C4-2B (cell line): Measurements from ENCODE around the gene EGLN1.

Source experiments
- ZFX ChIP-seq: fragments of 450-650 bp; IDR thresholded peaks from 2 replicates; pipeline ENCODE4 v1.6.1; 2017
- TF ChIP-seq, protein P1 (sequence below): fragments of 450-650 bp; conservative IDR thresholded peaks from 2 replicates; pipeline ENCODE4 v1.5.1; 2017; ENCODE audit warnings: mild to moderate bottlenecking

- TF ChIP-seq, protein P1, sequence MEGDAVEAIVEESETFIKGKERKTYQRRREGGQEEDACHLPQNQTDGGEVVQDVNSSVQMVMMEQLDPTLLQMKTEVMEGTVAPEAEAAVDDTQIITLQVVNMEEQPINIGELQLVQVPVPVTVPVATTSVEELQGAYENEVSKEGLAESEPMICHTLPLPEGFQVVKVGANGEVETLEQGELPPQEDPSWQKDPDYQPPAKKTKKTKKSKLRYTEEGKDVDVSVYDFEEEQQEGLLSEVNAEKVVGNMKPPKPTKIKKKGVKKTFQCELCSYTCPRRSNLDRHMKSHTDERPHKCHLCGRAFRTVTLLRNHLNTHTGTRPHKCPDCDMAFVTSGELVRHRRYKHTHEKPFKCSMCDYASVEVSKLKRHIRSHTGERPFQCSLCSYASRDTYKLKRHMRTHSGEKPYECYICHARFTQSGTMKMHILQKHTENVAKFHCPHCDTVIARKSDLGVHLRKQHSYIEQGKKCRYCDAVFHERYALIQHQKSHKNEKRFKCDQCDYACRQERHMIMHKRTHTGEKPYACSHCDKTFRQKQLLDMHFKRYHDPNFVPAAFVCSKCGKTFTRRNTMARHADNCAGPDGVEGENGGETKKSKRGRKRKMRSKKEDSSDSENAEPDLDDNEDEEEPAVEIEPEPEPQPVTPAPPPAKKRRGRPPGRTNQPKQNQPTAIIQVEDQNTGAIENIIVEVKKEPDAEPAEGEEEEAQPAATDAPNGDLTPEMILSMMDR = no peak
- no peak for TF ChIP-seq ZFX
Measured at GRCh38 chr1:231332761-231333160, 89.3 kb downstream of the EGLN1 start.
